Measurements from ENCODE around the gene CYREN.
A peak's percentile ranks its signal among the peaks of the same experiment; 100 is the strongest.
"Not testable (repeated sequence)": the region's sequence is repeated elsewhere in the genome, so short reads cannot be mapped to it uniquely, and the experiment has no call there.

Gene CYREN

GRCh38 chr7:135177028-135177696, 6.7 kb upstream of the CYREN start:
- no peak for DNase-seq

- no peak for DNase-seq
Observed at GRCh38 chr7:135175931-135176330, 5.4 kb upstream of the CYREN start.

DNA sequence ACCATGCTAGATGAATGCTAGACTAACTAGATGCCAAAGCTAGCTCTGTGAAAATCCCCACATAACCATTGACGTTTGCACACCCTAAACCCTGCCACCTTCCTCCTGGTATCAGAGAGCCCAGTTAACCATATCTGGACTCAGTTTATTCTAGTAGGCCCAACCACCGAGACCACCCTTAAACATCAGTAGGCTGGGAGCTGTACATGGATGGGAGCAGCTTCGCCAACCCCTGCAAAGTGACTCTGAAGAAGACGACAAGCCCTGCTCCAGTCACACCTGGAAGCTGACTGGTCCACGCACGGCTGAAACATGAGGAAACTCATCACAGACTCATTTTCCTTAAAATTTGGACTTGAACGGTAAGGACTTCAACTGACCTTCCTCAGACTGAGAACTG, 4.4 kb upstream of the CYREN start:
- DNase-seq: no peak

DNA sequence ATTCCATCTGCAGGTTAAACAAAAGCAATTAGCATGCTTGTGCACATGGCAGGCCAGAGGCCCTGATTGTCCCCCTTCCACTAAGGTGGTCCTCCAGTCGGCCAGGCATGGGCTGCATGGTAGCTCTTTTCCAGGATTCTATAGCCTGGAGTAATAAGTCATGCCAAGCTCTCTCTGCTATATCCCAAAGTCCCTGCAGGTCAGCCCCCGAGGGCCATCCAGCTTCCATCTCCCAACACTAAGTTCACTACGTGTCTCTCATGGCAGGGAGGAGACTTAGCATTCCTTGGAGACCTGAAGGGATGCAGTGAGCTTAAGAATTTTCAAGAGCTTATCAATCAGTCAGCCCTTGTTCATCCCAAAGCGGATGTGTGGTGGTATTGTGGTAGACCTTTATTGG, 3.4 kb upstream of the CYREN start:
- not testable (repeated sequence) for DNase-seq

GRCh38 chr7:135171581-135172291, 1.2 kb upstream of the CYREN start:
- not testable (repeated sequence) for DNase-seq

DNA sequence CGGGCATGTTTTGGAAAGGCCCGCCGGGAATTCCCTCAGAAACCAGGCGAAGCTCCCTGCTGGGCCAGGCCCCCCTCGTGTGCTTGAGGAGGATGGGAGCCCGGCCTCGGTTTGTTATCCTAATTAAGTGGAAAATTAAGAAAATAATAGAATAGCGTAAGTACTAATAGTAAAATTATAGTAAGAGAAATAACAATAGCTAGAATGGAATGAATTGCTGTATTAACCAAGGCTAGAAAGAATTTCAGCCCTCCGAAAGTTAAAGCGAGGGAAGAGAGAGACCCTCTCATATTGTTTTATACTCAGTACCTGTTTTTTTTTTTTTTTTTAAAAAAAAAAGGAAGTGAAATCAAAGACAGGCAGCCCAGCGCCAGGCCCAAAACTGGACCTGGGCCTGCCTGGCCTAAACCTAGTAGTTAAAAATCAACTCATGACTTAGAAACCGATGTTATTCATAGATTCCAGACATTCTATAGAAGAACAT, 533 bp upstream of the CYREN start:
- not testable (repeated sequence) for DNase-seq

GRCh38 chr7:135169964-135170273, 588 bp downstream of the CYREN start:
- no peak for DNase-seq

GRCh38 chr7:135169141-135169963, 1.2 kb downstream of the CYREN start:
- DNase-seq: peak; percentile 43

GRCh38 chr7:135168489-135169140, 1.9 kb downstream of the CYREN start:
- no peak for DNase-seq

DNA sequence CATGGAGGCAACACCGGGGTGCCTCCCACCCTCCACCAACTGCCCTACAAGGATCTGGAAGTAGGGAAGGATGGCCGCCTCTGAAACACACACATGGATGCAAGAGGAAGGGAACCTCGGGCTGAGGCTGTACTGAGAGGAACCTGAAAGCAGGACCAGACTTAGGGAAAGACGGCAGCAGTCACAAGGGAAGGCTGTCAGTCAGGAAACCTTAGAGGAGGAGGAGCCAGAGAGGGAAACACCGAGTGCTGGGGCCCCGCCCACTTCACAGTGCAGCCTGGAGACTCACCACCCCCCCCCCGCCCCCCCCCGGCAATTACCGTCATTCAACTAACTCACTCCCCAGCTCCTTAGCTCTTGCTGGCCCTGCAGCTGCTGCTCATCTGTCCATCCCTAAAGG, 2.5 kb downstream of the CYREN start:
- DNase-seq: no peak

DNA sequence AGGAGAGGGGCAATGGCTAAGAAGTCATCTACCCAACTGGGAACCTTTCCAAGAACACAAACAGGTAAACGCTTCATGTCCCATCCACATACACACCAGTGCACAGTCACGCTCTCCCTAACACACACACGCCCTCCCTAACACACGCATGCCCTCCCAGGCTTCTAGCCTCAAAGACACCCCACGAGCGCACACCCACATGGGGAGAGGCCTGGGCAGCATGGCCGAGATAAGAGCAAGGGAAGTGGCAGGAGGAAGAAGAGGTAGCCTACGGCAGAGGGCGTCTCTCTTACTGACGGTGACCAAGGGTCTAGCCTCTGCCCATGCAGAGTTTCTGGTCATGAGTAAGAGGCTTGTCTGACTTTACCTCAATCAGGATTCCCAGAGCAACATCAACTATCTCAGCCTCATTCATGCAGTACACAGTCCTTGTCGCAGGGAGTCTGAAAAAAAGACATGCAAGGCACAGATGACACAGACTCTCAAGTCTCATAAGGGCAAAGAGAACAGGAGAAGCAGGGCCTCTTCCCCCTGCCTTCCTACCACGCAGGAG, 3.1 kb downstream of the CYREN start:
- no peak for DNase-seq

DNA sequence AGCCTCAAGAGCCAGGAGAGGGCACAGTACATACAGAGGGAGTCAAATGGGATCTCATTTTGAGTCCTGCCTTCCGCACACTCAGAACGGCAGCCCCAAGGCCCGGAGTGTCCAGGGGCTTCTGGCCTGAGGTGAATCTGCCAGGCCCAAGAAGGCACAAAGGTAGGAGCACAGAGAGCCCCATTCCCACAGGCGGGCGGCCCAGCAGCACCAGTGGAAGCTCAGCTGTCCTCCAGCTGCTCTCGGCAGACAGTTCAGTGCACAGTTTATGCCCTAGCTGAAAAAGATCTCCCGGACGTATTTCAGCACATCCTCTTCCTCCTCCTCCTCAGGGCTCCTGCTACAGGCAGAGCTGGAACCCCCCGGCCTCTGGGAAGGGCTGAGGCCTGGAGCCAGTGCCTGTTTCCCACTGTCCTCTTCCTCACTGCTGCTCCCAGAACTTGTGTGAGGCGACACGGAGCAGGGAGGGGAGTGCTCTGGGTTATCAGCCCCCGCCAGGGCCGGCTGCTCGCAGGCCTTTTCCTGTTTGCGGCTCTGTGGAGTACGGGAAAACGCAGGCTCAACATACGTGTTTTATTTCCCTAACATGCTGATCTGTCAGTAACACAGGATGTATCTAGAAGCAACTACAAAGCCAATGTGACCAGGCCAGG, 4.0 kb downstream of the CYREN start:
- DNase-seq: no peak

DNA sequence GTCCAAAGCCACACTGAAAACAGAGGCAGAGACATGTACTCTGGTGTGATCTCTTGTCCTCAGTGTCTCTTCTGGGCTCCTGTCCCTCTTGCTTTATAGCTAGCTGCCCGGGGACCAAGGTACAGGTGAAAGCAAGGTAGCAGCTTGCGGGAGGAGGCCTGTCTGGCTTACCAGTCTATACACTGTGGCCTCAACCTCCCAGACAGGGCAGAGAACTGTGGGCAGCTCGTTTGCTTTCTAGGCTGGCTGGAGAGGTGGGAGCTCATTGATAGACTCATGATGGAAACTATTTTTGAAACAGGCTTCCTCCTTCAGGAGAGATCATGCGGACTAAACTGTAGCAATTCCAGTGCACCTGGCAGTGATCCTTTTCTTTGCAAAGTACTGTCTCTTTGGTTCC, 4.6 kb downstream of the CYREN start:
- no peak for DNase-seq

DNA sequence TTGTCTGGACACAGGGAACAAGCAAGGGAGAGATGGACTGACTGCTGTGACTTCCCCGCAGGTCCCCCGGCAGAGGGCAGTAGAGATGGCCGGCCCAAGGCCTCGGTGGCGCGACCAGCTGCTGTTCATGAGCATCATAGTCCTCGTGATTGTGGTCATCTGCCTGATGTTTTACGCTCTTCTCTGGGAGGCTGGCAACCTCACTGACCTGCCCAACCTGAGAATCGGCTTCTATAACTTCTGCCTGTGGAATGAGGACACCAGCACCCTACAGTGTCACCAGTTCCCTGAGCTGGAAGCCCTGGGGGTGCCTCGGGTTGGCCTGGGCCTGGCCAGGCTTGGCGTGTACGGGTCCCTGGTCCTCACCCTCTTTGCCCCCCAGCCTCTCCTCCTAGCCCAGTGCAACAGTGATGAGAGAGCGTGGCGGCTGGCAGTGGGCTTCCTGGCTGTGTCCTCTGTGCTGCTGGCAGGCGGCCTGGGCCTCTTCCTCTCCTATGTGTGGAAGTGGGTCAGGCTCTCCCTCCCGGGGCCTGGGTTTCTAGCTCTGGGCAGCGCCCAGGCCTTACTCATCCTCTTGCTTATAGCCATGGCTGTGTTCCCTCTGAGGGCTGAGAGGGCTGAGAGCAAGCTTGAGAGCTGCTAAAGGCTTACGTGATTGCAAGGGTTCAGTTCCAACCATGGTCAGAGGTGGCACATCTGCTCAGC, 6.0 kb downstream of the CYREN start:
- DNase-seq: no peak

DNA sequence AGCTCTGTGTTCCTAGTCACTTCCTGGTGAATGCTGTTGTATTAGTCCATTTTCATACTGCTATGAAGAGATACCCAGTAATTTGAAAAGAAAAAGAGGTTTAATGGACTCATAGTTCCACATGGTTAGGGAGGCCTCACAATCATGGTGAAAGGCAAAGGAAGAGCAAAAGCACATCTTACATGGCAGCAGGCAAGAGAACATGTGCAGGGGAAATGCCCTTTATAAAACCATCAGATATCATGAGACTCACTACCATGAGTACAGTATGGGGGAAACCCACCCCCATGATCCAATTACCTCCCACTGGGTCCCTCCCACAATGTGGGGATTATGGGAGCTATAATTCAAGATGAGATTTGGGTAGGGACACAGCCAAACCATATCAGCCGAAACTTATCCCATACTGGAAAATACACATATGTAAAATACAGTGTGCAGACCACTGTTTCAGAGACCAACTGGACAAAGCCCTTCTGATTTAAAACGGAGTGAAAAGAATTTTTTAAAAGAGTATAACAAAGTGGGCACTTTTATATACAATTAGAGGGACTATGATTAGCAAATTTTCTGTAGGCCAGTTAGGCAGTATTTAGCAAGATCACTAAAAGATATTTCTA, 8.0 kb downstream of the CYREN start:
- no peak for DNase-seq

GRCh38 chr7:135161669-135162068, 8.8 kb downstream of the CYREN start:
- no peak for DNase-seq

- DNase-seq: no peak
Observed at GRCh38 chr7:135160858-135161653, 9.5 kb downstream of the CYREN start.

GRCh38 chr7:135160098-135160857, 10.2 kb downstream of the CYREN start:
- no peak for DNase-seq

GRCh38 chr7:135159359-135160085, 11.0 kb downstream of the CYREN start:
- no peak for DNase-seq

Data from effector CD4-positive, alpha-beta T cell (primary cell).